Duodenal mucosa (tissue), 2 donors: ENCODE measurements around the gene SLC22A5.

Source experiments
- H3K27ac ChIP-seq: one replicate; pipeline ENCODE4 v1.7.0; 2013; ENCODE audit warnings: low read depth, low read length
- H3K27me3 ChIP-seq, 2 donors: one replicate each; pipeline ENCODE4 v1.7.0; 2013; ENCODE audit warnings: low read length in 2 of 2, control low read depth in 1 of 2; ENCODE audit not compliant: insufficient read depth in 2 of 2, control insufficient read depth in 1 of 2
- H3K36me3 ChIP-seq, 2 donors: one replicate each; pipeline ENCODE4 v1.7.0; 2013; ENCODE audit warnings: low read length in 2 of 2, control low read depth in 1 of 2; ENCODE audit not compliant: insufficient read depth in 2 of 2, control insufficient read depth in 1 of 2
- H3K4me1 ChIP-seq, 2 donors: one replicate each; pipeline ENCODE4 v1.7.0; 2013; ENCODE audit warnings: low read length in 2 of 2, control low read depth in 1 of 2; ENCODE audit not compliant: insufficient read depth in 2 of 2, control insufficient read depth in 1 of 2
- H3K4me3 ChIP-seq, 2 donors: one replicate each; pipeline ENCODE4 v1.7.0; 2013; ENCODE audit warnings: low read length in 2 of 2, low read depth in 1 of 2
- H3K9ac ChIP-seq, 2 donors: one replicate each; pipeline ENCODE4 v1.7.0; 2013; ENCODE audit warnings: low read length in 2 of 2, low read depth in 1 of 2
- H3K9me3 ChIP-seq, 2 donors: one replicate each; pipeline ENCODE4 v1.7.0; 2013; ENCODE audit warnings: low read length in 2 of 2, control low read depth in 1 of 2; ENCODE audit not compliant: control insufficient read depth in 1 of 2

The SLC22A5 gene

DNA sequence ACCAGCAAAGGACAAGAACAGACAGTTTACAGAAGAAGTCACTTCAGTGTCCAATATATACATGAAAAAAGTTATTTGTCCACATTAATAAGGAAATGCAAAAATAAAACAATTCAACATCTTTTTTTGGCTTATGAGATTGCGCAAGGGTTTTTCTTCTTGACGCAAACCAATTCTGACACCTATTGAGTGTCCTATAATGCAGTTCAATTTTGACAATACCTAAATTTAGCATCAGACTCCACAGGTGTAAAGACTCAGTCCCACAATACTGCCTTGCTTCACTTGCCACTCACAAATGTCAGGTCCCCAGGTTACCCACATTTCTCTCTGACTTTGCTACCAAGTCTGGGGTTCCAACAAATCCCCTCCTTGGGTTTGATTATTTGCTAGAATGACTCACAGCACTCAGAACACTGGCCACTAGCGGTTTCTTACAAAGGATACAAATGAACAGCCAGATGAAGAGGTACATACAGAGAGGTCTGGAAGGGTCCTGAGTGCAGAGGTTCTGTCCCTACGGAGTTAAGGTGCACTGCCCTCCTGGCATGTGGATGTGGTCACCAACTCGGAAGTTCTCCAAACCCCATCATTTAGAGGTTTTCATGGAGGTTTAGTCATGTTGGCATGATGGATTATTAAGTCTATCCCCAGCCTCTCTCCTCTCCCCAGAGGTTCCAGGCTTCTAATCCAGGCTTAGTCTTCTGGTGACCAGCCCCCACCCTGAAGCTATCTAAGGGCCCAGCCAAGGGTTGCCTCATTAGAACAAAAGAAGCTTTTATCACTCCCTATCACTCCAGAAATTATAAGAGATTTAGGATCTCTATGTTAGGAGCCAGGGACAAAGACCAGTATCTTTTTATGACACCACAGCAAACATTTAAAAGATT, 27.0 kb upstream of the SLC22A5 start:
- H3K9me3 ChIP-seq = no peaks in the 10 kb centered on the region
- no peak overlapping the region for H3K9ac ChIP-seq
- H3K27ac ChIP-seq = no peak overlapping the region
- no peaks in the 10 kb centered on the region for H3K27me3 ChIP-seq
- no peak overlapping the region for H3K4me3 ChIP-seq
- no peaks in the 10 kb centered on the region for H3K36me3 ChIP-seq
- H3K4me1 ChIP-seq = peaks cover 5 to 7% of the 10 kb centered on the region in 2 donors

DNA sequence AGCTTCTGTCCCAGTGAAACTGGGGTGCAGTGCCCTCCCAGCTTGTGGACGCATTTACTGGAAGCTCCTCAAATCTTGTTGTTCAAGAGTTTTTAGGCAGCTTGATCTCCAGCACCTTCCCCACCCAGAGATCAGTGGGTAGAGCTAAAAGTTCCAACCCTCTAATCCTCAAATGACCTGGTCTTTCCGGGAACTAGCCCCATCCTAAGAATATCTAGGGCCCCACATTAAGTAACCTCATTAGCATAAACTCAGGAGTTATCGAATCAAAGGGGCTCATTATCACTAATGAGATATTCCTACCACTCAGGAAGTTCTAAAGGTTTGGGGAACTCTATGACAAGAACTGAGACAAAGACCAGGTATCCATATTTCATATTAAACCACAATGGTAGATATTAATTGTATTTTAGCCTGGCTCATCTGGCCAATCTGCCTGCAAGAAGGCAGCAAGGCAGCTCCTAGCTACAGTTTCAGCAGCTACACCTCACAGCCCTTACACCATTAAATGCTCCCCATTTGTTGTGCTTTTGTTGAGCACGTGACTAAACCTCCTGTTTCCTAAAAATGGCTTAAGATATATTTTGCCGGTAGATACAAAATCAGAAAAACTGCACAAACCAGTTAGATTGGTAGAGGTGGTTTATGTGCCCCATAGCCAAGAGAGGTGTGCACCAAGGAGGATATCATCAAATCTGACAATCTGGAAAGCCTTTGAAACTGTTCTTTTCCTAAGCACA, 24.6 kb upstream of the SLC22A5 start:
- H3K9me3 ChIP-seq = no peaks in the 10 kb centered on the region
- peaks cover 4 to 9% of the 10 kb centered on the region in 2 donors for H3K36me3 ChIP-seq
- no peaks in the 10 kb centered on the region for H3K27me3 ChIP-seq
- no peak overlapping the region for H3K27ac ChIP-seq
- no peak overlapping the region for H3K9ac ChIP-seq
- H3K4me3 ChIP-seq = no peak overlapping the region
- no peaks in the 10 kb centered on the region for H3K4me1 ChIP-seq

DNA sequence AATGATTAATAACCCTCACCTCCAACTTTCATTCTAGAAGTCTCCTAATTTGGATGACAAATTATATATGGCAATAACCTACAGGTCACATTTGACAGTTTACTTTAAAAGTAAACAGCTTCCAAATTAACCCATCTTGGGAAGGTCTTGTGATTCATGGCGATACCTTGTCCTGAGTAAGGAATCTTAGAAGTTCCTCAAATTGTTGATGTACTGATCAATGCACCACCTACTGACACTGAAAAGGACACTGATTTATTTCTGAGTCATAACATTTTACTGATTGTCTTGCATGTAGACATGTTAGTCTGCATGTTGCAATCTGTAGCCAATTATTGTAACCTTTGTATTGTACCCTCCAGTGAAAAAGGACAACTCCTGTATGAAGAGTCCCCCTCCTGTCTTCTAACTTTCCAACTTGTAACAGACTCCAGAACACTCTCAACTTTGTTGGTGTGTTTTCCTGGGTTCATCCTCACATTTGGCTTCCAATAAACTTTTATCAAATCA, 16.0 kb upstream of the SLC22A5 start:
- Histone ChIP-seq H3K36me3 (peaks cover 4 to 13% of the 10 kb centered on the region in 2 donors), H3K9ac (no peak overlapping the region), H3K4me1 (peaks cover 27 to 30% of the 10 kb centered on the region in 2 donors), H3K27me3 (no peaks in the 10 kb centered on the region), H3K4me3 (no peak overlapping the region), H3K9me3 (no peaks in the 10 kb centered on the region), H3K27ac (no peak overlapping the region)

DNA sequence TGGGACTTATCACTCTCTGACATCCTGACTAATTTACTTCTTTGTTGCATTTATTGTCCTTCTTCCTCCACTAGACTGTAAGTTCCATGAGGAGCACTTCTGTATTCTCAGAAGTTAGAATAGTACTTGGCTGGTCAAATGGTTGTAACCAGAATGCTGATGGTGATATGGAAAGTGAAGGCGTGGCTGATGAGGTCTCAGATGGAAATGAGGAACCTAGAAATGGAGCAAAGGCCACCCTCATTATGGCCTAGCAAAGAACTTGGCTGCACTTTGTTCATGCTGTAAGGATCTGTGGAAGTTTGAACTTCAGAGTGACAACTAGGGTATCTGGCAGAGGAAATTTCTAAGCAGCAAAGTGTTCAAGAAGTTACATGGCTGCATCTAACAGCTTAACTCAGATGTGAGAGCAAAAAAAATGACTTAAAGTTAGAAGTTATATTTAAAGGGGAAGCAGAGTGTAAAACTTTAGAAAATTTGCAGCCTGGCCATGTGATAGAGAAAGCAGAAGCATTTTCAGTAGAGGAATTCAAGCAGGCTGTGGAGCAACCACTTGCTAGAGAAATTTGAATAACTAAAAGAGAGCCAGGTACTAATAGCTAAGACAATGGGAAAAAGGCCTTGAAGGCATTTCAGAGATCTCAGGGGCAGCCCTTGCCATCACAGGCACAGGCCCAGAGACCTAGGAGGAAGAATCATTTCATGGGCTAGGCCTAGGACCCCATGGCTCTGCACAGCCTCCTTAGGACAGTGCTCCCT, 14.9 kb upstream of the SLC22A5 start:
- peak overlapping the region; percentile 65 for H3K27ac ChIP-seq
- no peaks in the 10 kb centered on the region for H3K9me3 ChIP-seq
- H3K9ac ChIP-seq = peak overlapping the region in 1 of 2 donors; percentile 10
- peaks cover 36 to 37% of the 10 kb centered on the region in 2 donors for H3K4me1 ChIP-seq
- no peaks in the 10 kb centered on the region for H3K27me3 ChIP-seq
- H3K36me3 ChIP-seq = peaks cover 0 to 5% of the 10 kb centered on the region in 2 donors
- no peak overlapping the region for H3K4me3 ChIP-seq

DNA sequence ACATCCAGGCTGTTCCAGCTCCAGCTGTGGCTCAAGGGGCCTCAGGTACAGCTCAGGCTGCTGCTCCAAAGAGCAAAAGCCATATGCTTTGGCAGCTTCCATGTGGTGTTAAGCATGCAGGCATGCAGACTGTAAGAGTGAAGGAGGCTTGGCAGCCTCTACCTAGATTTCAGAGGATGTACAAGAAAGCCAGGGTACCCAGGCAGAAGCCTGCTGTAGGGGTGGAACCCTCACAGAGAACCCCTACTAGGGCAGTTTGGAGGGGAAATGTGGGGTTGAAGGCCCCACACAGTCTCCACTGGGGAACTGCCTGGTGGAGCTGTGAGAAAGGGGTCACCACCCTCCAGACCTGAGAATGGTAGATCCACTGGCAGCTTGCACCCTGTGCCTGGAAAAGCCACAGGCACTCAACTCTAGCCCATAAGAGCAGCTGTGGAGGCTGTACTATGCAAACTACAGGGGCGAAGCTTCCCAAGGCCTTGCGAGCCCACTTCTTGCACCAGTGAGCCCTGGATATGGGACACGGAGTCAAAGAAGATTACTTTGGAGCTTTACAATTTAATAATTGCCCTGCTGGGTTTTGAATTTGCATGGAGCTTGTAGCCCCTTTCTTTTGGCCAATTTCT, 14.3 kb upstream of the SLC22A5 start:
- H3K36me3 ChIP-seq = peaks cover 0 to 3% of the 10 kb centered on the region in 2 donors
- H3K4me3 ChIP-seq = no peak overlapping the region
- H3K27ac ChIP-seq = peak overlapping the region; percentile 65
- H3K4me1 ChIP-seq = peaks cover 36 to 37% of the 10 kb centered on the region in 2 donors
- H3K9ac ChIP-seq = peak overlapping the region in 1 of 2 donors; percentile 10
- H3K9me3 ChIP-seq = no peaks in the 10 kb centered on the region
- no peaks in the 10 kb centered on the region for H3K27me3 ChIP-seq

DNA sequence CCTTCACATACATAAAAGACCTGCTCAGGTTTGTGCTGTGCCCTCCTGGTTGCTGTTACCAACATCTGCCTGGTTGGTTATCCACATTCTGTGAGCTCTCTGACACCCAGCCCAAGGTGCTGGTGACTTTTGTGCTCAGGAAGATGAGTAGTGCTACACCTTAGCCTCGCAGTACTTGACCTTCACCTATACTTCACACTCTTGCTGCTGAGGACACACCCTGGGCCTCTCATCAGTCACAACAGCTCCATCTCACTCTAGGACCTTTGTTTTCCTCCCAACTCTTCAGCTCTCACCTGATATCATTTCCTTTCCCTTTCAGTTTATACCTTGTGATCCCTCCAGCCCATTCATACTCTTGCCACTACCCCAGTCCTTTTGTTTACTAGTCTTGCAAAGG, 10.7 kb upstream of the SLC22A5 start:
- no peaks in the 10 kb centered on the region for H3K9me3 ChIP-seq
- peaks cover 38 to 41% of the 10 kb centered on the region in 2 donors for H3K4me1 ChIP-seq
- no peak overlapping the region for H3K4me3 ChIP-seq
- no peak overlapping the region for H3K9ac ChIP-seq
- no peak overlapping the region for H3K27ac ChIP-seq
- no peaks in the 10 kb centered on the region for H3K27me3 ChIP-seq
- peaks cover 0 to 4% of the 10 kb centered on the region in 2 donors for H3K36me3 ChIP-seq

DNA sequence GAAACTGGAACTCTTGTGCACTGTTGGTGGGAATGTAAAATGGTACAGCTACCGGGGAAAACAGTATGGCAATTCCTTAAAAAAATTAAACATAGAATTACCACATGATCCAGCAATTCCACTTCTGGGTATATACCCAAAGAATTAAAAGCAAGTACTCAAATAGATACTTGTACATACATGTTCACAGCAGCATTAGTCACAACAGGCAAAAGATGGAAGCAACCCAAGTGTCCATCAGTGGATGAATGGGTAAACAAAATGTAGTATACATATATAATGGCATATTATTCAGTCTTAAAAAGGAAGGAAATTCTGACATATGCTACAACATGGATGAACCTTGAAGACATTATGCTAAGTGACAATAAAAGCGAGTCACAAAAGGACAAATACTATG, 7.4 kb upstream of the SLC22A5 start:
- Histone ChIP-seq H3K4me3 (no peak overlapping the region), H3K36me3 (peaks cover 4 to 10% of the 10 kb centered on the region in 2 donors), H3K9me3 (no peaks in the 10 kb centered on the region), H3K9ac (no peak overlapping the region), H3K27me3 (no peaks in the 10 kb centered on the region), H3K4me1 (peaks cover 20 to 24% of the 10 kb centered on the region in 2 donors), H3K27ac (no peak overlapping the region)

DNA sequence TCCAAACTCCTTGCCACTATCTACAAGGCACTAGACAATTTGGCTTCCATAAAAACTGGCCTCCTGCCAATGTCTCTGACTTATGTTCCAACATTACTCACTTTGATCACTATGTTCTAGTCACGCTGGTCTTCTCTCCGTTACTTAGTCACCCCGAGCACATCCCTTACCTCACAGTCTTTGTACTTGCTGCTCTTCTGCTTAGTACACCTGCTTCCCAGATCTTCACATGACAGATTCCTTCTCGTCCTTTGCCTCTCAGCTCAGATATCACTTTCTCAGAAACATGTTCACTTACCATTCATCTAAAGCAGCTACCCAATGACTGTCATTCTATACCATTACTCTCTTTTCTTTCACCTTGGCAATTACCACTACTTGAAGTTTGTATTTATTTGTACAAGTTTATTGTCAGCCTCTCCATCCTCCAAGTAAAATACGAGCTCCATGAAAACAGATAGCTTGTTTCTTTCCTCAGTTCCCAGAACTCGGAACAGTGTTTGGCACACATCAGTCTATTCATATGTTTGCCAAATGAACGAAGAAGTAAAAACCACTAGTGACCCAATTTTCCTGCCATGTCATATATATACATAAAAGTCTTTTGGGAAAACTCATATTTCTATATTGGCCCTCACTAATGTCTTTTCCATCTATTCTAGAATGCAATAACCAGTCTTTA, 5.9 kb upstream of the SLC22A5 start:
- no peak overlapping the region for H3K9ac ChIP-seq
- H3K27ac ChIP-seq = no peak overlapping the region
- peaks cover 4 to 10% of the 10 kb centered on the region in 2 donors for H3K36me3 ChIP-seq
- H3K4me3 ChIP-seq = no peak overlapping the region
- no peaks in the 10 kb centered on the region for H3K27me3 ChIP-seq
- peaks cover 12 to 18% of the 10 kb centered on the region in 2 donors for H3K4me1 ChIP-seq
- H3K9me3 ChIP-seq = no peaks in the 10 kb centered on the region

DNA sequence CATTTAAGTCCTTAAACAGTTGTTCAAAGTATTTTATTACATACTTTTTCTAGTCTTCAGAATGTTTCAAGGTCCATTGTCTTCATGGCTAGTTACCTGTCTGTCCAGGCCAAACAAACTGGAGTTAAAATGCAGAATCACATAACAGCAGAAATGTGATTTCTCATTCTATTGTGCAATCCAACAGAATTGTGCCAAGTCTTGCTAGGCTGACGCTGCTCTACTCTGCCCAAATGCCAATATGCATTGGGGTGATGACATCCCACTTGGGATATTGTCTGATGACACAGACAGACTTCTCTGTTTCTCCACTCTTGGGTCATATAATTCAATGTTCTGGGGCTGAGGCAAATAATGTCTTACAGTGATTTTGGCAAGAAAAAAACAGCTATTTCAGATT, 5.2 kb upstream of the SLC22A5 start:
- H3K27ac ChIP-seq = no peak overlapping the region
- no peak overlapping the region for H3K9ac ChIP-seq
- H3K27me3 ChIP-seq = no peaks in the 10 kb centered on the region
- H3K4me3 ChIP-seq = no peak overlapping the region
- H3K4me1 ChIP-seq = peaks cover 6 to 11% of the 10 kb centered on the region in 2 donors
- peaks cover 4 to 10% of the 10 kb centered on the region in 2 donors for H3K36me3 ChIP-seq
- no peaks in the 10 kb centered on the region for H3K9me3 ChIP-seq
